Subcutaneous abdominal adipose tissue (tissue), 5 donors: ENCODE data around the gene SELENOM.
A peak's percentile ranks its signal among the peaks of the same experiment; 100 is the strongest.

ENCODE experiments used
- H3K27ac ChIP-seq: one replicate; pipeline ENCODE4 v1.7.0; 2013; ENCODE audit warnings: low read depth, mild to moderate bottlenecking, inconsistent platforms, low read length, moderate library complexity
- H3K27me3 ChIP-seq, 5 donors: one replicate each; pipeline ENCODE4 v1.7.0; 2013; ENCODE audit warnings: low read length in 5 of 5, inconsistent platforms in 1 of 5; ENCODE audit not compliant: control insufficient read depth in 5 of 5, insufficient read depth in 4 of 5
- H3K36me3 ChIP-seq, 5 donors: one replicate each; pipeline ENCODE4 v1.7.0; 2013; ENCODE audit warnings: low read length in 5 of 5; ENCODE audit not compliant: control insufficient read depth in 5 of 5, insufficient read depth in 5 of 5
- H3K4me1 ChIP-seq, 5 donors: one replicate each; pipeline ENCODE4 v1.7.0; 2013; ENCODE audit warnings: low read length in 5 of 5, mild to moderate bottlenecking in 3 of 5, moderate library complexity in 1 of 5; ENCODE audit not compliant: control insufficient read depth in 5 of 5, insufficient read depth in 5 of 5
- H3K4me3 ChIP-seq, 5 donors: one replicate each; pipeline ENCODE4 v1.7.0; 2013; ENCODE audit warnings: low read length in 5 of 5, low read depth in 1 of 5
- H3K9ac ChIP-seq, 5 donors: one replicate each; pipeline ENCODE4 v1.7.0; 2013; ENCODE audit warnings: low read length in 5 of 5, mild to moderate bottlenecking in 4 of 5, moderate library complexity in 3 of 5
- H3K9me3 ChIP-seq, 5 donors: one replicate each; pipeline ENCODE4 v1.7.0; 2013; ENCODE audit warnings: low read length in 5 of 5; ENCODE audit not compliant: control insufficient read depth in 5 of 5
- donor health status: healthy.
- donor health status: healthy.
- donor health status: healthy.
- donor health status: healthy.
- donor health status: healthy.

Gene SELENOM

GRCh38 chr22:31124290-31124689, 16.9 kb upstream of the SELENOM start:
- Histone ChIP-seq H3K27ac (no peak overlapping the region), H3K36me3 (no peaks in the 10 kb centered on the region), H3K4me3 (no peak overlapping the region), H3K4me1 (peaks cover 0 to 16% (median 9%) of the 10 kb centered on the region in 5 donors), H3K9ac (no peak overlapping the region), H3K27me3 (peaks cover 6 to 18% (median 11%) of the 10 kb centered on the region in 5 donors), H3K9me3 (no peaks in the 10 kb centered on the region)

GRCh38 chr22:31123292-31123602, 15.9 kb upstream of the SELENOM start:
- no peak overlapping the region for H3K27ac ChIP-seq
- H3K9me3 ChIP-seq = no peaks in the 10 kb centered on the region
- peak overlapping the region in 3 of 5 donors; percentile 32 to 48 (median 46) for H3K4me3 ChIP-seq
- no peaks in the 10 kb centered on the region for H3K36me3 ChIP-seq
- H3K4me1 ChIP-seq = peaks cover 0 to 16% (median 9%) of the 10 kb centered on the region in 5 donors
- peaks cover 6 to 18% (median 11%) of the 10 kb centered on the region in 5 donors for H3K27me3 ChIP-seq
- H3K9ac ChIP-seq = no peak overlapping the region

- H3K4me3 ChIP-seq = peak within 1 kb of the TSS in 4 of 5 donors; percentile 17 to 48 (median 39)
- no peaks in the 10 kb centered on the region for H3K9me3 ChIP-seq
- peaks cover 0 to 16% (median 9%) of the 10 kb centered on the region in 5 donors for H3K4me1 ChIP-seq
- no peaks in the 10 kb centered on the region for H3K36me3 ChIP-seq
- H3K27me3 ChIP-seq = peaks cover 6 to 18% (median 11%) of the 10 kb centered on the region in 5 donors
- H3K27ac ChIP-seq = no peak within 1 kb of the TSS
- H3K9ac ChIP-seq = peak within 1 kb of the TSS in 2 of 5 donors; percentile 5 to 43
These were observed 15.3 kb upstream of the SELENOM start, which contains the start of gene INPP5J for GRCh38 chr22:31122532-31123291. Gene INPP5J, plus strand, starts transcription at chr22:31122966. Its CDS starts 49 bp downstream, at chr22:31123015.

GRCh38 chr22:31122196-31122531, 14.8 kb upstream of the SELENOM start:
- H3K27ac ChIP-seq = no peak overlapping the region
- H3K4me3 ChIP-seq = no peak overlapping the region
- H3K9ac ChIP-seq = peak overlapping the region in 1 of 5 donors; percentile 35
- H3K9me3 ChIP-seq = no peaks in the 10 kb centered on the region
- H3K27me3 ChIP-seq = peaks cover 5 to 15% (median 9%) of the 10 kb centered on the region in 5 donors
- H3K4me1 ChIP-seq = peaks cover 0 to 15% (median 9%) of the 10 kb centered on the region in 5 donors
- no peaks in the 10 kb centered on the region for H3K36me3 ChIP-seq

- Histone ChIP-seq H3K9me3 (no peaks in the 10 kb centered on the region), H3K27me3 (peaks cover 0 to 14% (median 8%) of the 10 kb centered on the region in 5 donors), H3K9ac (no peak overlapping the region), H3K4me3 (no peak overlapping the region), H3K36me3 (no peaks in the 10 kb centered on the region), H3K27ac (no peak overlapping the region), H3K4me1 (peaks cover 0 to 14% (median 9%) of the 10 kb centered on the region in 5 donors)
These were observed 14.0 kb upstream of the SELENOM start for GRCh38 chr22:31121403-31121802.

- Histone ChIP-seq H3K4me3 (no peak overlapping the region), H3K36me3 (no peaks in the 10 kb centered on the region), H3K27ac (no peak overlapping the region)
These were observed 13.3 kb upstream of the SELENOM start for GRCh38 chr22:31120642-31121041.

GRCh38 chr22:31120230-31120629, 12.9 kb upstream of the SELENOM start:
- Histone ChIP-seq H3K4me1 (peaks cover 0 to 14% (median 9%) of the 10 kb centered on the region in 5 donors), H3K27me3 (peaks cover 0 to 13% (median 3%) of the 10 kb centered on the region in 5 donors), H3K9ac (no peak overlapping the region), H3K36me3 (no peaks in the 10 kb centered on the region), H3K27ac (no peak overlapping the region), H3K9me3 (no peaks in the 10 kb centered on the region), H3K4me3 (no peak overlapping the region)

More at GRCh38 chr22:31120642-31121041, 13.3 kb upstream of the SELENOM start:
- Histone ChIP-seq H3K27me3 (peaks cover 0 to 14% (median 3%) of the 10 kb centered on the region in 5 donors), H3K9ac (no peak overlapping the region), H3K9me3 (no peaks in the 10 kb centered on the region), H3K4me1 (peaks cover 0 to 14% (median 9%) of the 10 kb centered on the region in 5 donors)

GRCh38 chr22:31119026-31119717, 11.8 kb upstream of the SELENOM start:
- H3K9ac ChIP-seq = no peak overlapping the region
- no peak overlapping the region for H3K27ac ChIP-seq
- no peaks in the 10 kb centered on the region for H3K9me3 ChIP-seq
- peaks cover 0 to 7% (median 0%) of the 10 kb centered on the region in 5 donors for H3K27me3 ChIP-seq
- H3K4me3 ChIP-seq = no peak overlapping the region
- H3K36me3 ChIP-seq = no peaks in the 10 kb centered on the region
- H3K4me1 ChIP-seq = peaks cover 0 to 14% (median 9%) of the 10 kb centered on the region in 5 donors

- H3K9me3 ChIP-seq = no peaks in the 10 kb centered on the region
- H3K4me1 ChIP-seq = peaks cover 0 to 10% (median 9%) of the 10 kb centered on the region in 5 donors
- H3K9ac ChIP-seq = no peak overlapping the region
- H3K27me3 ChIP-seq = peaks cover 0 to 5% (median 0%) of the 10 kb centered on the region in 5 donors
- H3K27ac ChIP-seq = no peak overlapping the region
- H3K36me3 ChIP-seq = no peaks in the 10 kb centered on the region
- H3K4me3 ChIP-seq = no peak overlapping the region
These were observed 10.9 kb upstream of the SELENOM start for GRCh38 chr22:31118046-31118820.
